Panc1 (cell line): ENCODE results near the gene TBC1D22A.

Experiments used
- CTCF ChIP-seq: fragments of 450-650 bp; IDR thresholded peaks from 2 replicates; pipeline ENCODE4 v1.5.1; 2017; ENCODE audit warnings: mild to moderate bottlenecking
- POLR2AphosphoS5 ChIP-seq: IDR thresholded peaks from 2 replicates; pipeline ENCODE4 v1.6.1; 2012; ENCODE audit warnings: mild to moderate bottlenecking, low read depth, low read length, moderate library complexity
- SIN3A ChIP-seq: IDR thresholded peaks from 2 replicates; pipeline ENCODE4 v1.6.1; 2012; ENCODE audit warnings: low read depth, mild to moderate bottlenecking, low read length, moderate library complexity, borderline replicate concordance; ENCODE audit not compliant: insufficient read depth
- TCF7L2 ChIP-seq: IDR thresholded peaks from 2 replicates; pipeline ENCODE4 v1.6.1; 2011; ENCODE audit warnings: mild to moderate bottlenecking, low read depth, low read length, inconsistent platforms

GRCh38 chr22:46794067-46794466 lies 31.6 kb downstream of the TBC1D22A start:
- no peak for TF ChIP-seq POLR2AphosphoS5
- no peak for TF ChIP-seq CTCF
- no peak for TF ChIP-seq SIN3A
- no peak for TF ChIP-seq TCF7L2
